Esophagus mucosa (tissue), 1 donor: Measurements from ENCODE around the gene LYZL1. TPM values are rescaled to one million over a fixed set of nuclear protein-coding genes. Genes with fewer than 3 reads are reported as not detected.
"Not testable (repeated sequence)": the region's sequence is repeated elsewhere in the genome, so short reads cannot be mapped to it uniquely, and the experiment has no call there.

ENCODE experiments used
- ATAC-seq: fragments of 200-7000 bp; cut with Tn5 transposase; one replicate; pipeline ENCODE4 v1.9.1; 2020
- total RNA-seq: library from RNA; stranded (reverse); gene quantifications from one replicate; pipeline ENCODE4 v1.2.4, GENCODE V29; 2023
- donor health status: DM: yes; HTN: yes; CAD: no.

LYZL1 gene
- total RNA-seq, 1 donor from 2014 or later = not detected

DNA sequence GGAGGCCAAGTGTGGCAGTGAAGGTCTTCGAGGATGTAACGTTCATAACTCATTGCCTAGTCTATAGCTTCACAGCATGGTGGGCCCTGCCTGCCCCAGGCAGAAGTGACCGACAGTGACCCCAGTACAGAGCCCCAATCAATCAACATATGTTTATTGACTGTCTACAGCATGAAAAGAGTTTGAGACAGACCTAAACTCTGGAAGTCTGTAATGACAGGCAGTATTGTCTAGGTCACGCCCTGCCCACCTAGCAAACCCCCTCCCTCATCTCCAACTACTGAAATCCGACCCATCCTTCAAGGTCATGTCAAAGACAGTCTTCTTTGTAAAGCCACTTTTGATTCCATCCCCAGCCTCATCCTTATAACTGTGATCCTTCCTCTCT, 43.9 kb downstream of the LYZL1 start:
- ATAC-seq = no peak

DNA sequence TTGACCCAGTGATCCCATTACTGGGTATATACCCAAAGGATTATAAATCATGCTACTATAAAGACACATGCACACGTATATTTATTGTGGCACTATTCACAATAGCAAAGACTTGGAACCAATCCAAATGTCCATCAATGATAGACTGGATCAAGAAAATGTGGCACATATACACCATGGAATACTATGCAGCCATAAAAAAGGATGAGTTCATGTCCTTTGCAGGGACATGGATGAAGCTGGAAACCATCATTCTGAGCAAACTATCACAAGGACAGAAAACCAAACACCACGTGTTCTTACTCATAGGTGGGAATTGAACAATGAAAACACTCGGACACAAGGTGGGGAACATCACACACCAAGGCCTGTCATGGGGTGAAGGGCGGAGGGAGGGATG, 48.7 kb downstream of the LYZL1 start:
- ATAC-seq = not testable (repeated sequence)

DNA sequence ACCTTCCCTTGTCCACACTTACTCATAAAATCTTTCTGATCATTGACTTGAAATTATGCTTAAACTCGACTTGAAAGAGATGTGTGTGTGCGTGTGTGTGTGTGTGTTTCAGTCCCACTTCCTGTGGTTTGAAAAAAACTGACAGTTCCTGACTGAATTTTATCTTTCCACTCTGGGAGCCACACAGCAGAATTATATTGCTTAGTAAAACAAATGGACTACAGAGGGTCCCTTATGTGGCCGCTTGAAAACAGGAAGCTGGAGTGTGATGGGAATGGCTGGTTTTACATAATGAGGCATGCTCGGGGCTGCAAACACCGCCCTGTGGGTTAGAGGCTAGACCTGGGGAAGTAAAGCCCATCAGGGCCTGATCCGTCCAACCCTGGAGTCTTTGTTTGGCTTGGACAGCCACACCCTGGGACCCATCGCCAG, 54.8 kb downstream of the LYZL1 start:
- ATAC-seq = peak; percentile 17

DNA sequence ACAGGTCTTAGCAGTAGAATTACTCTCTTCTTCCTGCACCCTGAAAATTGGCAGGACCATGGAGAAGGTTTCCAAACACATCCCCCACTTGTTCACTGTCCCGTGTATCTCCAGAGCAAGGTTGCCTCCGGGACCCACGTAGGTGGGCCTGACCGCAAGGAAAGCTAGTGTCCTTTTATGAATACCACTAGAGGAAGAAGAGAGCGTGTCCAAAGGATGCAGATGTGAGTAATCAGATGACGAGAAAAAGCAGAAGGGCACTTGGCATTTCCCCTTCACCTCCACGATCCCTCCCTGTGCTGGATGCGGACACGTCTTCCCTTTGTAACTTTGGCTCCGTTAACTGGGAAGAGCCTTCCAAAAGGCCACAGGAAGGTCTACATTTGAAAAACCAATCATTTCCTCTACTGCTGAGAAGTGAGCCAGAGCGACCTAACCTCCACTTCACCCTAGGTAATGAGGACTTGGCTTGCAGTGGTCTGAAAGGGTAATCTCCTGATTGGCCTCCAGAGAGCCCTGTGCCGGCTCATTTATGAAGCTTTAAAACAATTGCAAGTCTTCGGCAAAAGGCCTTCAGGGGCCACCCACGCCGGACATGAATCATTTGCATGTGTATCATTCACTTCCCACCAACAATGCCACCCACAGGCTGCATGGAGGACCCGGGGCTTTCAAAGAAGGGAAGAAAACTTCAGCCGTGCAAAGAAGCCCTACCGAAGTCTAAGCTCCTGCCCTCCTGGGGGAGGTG, 55.4 kb downstream of the LYZL1 start:
- peak; percentile 29 for ATAC-seq

DNA sequence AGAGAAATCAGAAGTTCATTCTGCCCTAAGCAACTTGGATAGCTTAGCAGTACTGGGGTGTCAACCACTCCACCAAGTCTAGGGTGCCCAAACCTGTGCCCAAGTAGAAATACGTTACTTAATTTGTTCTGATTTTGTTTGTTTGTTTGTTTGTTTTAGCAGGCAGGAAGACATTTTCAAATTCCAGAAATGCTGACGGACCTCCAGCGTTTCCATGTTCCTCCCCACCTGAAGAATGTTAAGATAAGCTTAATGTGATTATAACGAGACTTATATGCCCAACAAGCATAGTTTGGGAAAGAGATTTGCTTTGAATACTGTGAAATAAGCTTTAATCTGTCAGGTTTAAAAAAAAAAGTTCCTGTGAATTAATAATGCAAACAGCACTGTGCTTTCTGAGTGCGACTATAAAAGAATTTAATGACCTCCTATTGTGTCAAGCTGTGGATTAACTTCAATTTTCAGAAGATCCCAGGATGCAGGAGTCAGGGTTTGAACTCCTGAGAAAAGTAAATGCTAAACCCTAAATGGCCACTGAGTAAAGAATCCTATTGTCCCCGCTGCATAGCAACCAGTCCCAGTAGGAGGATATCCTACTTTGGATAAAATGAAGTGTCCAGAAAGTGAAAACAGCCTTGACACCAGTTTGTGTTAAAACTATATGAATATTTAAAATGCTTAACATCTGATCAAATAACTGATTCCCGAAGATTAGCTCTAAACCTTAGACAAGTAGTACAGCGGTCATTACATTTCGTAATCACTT, 56.5 kb downstream of the LYZL1 start:
- ATAC-seq = no peak

DNA sequence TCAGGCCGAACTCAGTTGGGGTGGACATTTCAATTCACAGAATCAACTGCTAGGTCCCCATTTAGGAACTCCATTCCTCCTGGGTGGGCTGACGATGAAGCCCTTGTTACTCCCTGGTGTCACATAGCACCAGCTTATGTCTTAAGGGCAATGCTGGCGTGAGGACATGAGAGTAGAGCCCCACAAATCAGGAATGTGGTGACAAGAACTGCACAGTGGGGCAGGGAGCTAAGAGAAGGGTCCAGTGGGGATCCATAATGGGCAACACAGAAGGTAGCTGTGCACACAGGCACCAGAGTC, 57.0 kb downstream of the LYZL1 start:
- no peak for ATAC-seq

DNA sequence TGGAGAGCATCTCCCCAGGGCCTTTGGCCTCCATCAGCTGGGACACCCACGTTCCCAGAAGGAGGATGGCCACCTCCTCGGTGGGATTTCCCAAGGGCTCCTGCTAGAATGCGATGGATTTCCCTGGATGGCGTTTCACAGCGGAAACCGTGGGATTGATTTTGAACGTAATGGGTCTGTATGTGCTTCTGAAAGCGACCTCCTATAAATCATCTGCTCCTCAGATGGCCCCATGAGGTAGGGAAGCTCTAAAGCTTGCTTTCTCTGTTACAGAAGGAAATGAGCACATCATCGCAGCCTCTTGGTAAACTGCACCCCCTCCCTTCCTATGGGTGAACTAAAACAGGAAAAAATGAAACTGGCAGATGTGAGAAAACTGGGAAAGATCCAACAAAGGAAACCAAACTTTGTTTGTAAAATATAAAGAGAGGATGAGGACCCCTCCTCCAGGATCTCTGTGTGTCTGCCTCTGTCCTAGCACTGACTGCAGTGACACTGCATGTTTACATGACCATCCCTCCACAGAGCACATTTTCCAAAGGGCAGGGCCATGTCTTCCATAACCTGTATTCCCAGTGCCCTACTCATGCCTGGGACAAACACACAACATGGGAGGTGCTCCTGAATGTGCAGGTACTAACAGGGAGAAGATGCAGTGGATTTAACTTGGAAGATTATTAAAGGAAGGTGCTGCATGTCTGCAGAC, 57.6 kb downstream of the LYZL1 start:
- no peak for ATAC-seq

DNA sequence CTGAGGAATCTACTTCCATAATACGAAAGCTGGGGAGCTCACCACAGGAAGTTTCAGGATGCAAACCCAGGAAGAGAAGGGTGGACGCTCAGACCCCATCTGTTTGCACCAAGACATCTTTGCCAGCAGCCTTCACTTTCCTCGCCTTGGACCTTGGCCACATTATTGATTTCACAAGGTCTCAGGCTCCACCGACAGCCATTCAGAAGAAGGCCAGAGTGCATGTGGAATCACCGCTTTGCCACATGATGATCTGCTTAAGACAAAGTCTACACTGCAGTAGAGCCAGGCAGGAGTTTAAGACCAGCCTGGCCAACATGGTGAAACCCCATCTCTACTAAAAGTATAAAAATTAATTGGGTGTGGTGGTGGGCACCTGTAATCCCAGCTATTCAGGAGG, 60.0 kb downstream of the LYZL1 start:
- no peak for ATAC-seq

DNA sequence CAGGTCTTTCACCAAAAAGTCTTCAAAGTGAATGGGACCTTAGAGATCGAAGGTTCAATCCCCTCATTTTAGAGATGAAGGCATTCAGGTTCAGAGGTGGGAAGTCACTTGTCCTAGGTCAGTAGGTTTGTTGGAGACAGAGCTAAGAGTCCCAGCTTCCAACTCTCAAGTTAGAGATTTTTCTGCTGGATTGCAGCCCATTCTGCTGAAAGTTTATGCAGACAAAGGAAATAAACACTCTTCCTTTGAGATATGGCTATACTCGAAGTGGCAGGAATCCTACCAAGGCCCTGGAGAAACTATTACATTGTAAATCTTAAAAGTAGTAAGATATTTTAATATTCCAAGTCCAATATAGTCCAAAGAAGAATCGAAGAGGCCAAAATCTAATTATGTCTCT, 64.4 kb downstream of the LYZL1 start:
- ATAC-seq = no peak

DNA sequence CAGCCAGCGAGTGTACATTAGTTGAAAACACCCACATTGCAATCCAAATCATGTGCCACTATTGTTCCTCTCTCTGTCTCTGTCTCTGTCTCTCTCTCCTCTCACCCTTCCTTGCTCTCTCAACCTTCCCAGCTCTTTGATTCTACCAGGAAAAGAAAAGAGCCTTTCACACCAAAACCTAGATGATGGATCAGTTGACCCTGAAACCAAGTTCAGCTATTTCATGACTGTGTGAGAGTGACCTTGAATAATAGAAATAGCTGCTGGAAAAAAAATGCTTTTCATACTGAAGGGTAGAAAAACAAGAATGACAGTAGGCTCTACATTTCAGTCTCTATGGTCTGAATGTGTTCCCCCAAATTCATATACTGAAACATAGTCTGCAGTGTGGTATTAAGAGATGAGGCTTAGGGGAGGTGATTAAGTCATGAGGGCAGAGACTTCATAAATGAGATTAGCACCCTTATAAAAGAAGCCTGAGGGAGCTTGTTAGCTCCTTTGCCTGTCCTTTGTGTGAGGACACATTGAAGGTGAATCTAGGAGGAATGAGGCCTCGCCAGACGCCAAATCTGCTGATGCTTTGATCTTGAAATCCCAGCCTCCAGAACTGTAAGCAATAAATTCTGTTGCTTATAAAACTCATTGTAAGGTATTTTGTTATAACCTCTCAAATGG, 65.2 kb downstream of the LYZL1 start:
- no peak for ATAC-seq

DNA sequence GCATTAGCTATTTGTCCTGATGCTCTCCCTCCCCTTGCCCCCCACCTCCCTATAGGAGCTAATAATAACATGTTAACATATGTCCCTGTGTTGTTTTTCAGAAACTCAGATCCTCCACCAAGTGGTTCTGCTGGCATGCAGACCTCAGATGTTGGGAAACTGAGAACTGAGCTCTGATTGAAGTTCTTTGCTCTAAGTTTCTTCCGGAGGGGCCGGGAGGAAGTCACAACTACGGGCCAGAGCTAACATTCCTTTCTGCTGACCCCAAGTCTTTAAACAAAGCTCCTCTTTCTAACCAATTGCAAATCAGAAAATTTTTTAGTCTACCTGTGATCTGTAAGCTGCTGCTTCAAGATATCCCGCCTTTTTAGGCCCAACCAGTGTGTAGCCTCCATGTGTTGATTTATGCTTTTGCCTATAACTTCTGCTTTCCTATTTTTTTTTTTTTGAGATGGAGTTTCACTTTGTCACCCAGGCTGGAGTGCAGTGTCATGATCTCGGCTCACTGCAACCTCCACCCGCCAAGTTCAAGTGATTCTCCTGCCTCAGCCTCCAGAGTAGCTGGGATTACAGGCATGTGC, 66.6 kb downstream of the LYZL1 start:
- no peak for ATAC-seq

DNA sequence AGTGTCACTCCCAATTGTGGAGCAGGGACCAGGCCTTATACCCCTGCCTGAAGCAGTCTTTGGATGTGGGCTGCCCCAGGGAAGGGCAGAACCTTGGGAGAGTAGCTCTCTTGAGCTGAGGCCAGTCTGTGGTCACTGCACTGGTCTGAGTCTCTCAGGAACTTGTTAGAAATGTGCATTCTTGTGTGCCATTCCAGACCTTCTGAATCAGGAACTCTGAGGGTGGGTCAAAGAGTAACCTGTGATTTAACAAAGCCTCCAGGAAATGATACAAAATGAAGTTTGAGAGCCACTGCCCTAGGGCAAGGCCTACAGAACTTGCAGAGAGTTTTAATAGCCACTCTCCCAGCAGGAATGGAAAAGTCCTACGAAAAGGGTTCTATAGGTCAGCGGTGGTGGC, 68.1 kb downstream of the LYZL1 start:
- ATAC-seq = no peak

DNA sequence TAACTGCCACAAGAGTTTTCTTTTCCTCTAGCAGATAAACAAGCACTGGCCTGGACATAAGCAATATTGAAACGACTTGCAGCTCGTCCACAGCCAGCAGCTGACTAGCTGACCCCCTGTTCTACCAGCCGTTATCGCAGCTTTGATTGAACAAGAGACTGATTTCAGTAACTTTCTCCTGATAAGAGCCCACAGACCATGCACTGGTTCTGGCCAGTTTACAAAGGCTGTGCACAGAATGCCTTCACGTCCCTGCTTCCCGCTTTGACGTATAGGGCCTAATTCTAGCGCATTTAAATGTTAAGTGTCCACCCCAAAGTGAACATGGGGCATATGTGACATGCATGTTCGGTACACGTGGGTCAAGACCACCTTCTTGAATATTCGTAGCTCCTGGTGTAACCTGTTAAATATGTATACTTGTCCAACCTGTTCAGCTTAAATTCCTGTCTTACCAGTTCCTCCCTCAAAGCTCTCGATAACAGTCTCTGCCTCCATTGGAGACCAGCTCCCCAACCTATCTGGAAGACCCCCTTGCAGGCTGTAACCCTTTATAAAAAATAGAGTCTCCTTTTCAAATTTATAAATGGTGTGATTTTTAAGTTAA, 69.2 kb downstream of the LYZL1 start:
- no peak for ATAC-seq

DNA sequence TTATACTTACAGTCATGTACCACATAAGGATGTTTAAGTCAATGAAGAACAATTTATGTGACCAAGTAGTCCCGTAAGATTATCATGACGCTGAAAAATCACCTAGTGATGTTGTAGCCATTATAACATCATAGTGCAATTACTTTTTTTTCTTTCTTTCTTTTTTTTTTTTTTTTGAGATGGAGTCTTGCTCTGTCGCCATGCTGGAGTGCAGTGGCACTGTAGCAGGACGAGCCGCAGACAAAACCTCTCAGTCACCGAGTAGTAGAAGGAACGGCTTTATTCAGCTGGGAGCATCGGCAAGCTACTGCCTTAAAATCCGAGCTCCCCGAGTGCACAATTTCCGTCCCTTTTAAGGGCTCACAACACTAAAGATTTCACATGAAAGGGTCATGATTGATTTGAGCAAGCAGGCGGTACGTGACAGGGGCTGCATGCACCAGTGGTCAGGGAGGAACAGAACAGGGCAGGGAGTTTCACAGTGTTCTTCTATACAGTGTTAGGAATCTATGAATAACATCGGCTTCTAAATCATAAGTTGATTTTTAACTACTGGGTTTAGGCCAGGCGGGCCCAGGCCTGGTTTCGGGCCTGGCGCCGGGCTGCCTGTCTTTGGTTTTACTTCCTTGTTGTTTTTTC, 71.5 kb downstream of the LYZL1 start:
- not testable (repeated sequence) for ATAC-seq
